ENCODE results near the gene RAB40A. TPM values are rescaled to one million over a fixed set of nuclear protein-coding genes. Genes with fewer than 3 reads are reported as not detected.

Gene RAB40A
- total RNA-seq, 2 donors from 2014 or later: 2.6 to 4.3 TPM

- Histone ChIP-seq H3K27me3 (replicated peaks; ENCODE audit: insufficient read depth) (no peaks in the 10 kb centered on the region), H3K36me3 (no peaks in the 10 kb centered on the region), H3K4me1 (ENCODE audit: control insufficient read depth in 1 of 2, low read depth in 2 of 2) (no peaks in the 10 kb centered on the region), H3K27ac (no peak overlapping the region), H3K9me3 (no peaks in the 10 kb centered on the region), H3K4me3 (no peak overlapping the region)
- no peak for TF ChIP-seq CTCF (IDR thresholded peaks at IDR 0.05)
- DNase-seq (ENCODE audit: low spot score): no peak
- ATAC-seq (ENCODE audit: insufficient number of reproducible peaks, low FRiP score, low read depth): no peak
These were observed 37.8 kb upstream of the RAB40A start for GRCh38 chrX:103556963-103557612.

GRCh38 chrX:103554687-103555424 is 35.6 kb upstream of the RAB40A start:
- TF ChIP-seq CTCF (IDR thresholded peaks at IDR 0.05): no peak
- no peaks in the 10 kb centered on the region for H3K9me3 ChIP-seq
- no peak for ATAC-seq (ENCODE audit: insufficient number of reproducible peaks, low FRiP score, low read depth)
- no peaks in the 10 kb centered on the region for H3K36me3 ChIP-seq
- H3K4me1 ChIP-seq (ENCODE audit: control insufficient read depth in 1 of 2, low read depth in 2 of 2): no peaks in the 10 kb centered on the region
- DNase-seq (ENCODE audit: low spot score): no peak
- no peak overlapping the region for H3K27ac ChIP-seq
- peak overlapping the region; percentile 69 for H3K4me3 ChIP-seq
- no peaks in the 10 kb centered on the region for H3K27me3 ChIP-seq (replicated peaks; ENCODE audit: insufficient read depth)

- Histone ChIP-seq H3K4me3 (no peak overlapping the region), H3K36me3 (no peaks in the 10 kb centered on the region), H3K4me1 (ENCODE audit: control insufficient read depth in 1 of 2, low read depth in 2 of 2) (no peaks in the 10 kb centered on the region), H3K9me3 (no peaks in the 10 kb centered on the region), H3K27me3 (replicated peaks; ENCODE audit: insufficient read depth) (no peaks in the 10 kb centered on the region), H3K27ac (no peak overlapping the region)
- DNase-seq (ENCODE audit: low spot score) (no peak), ATAC-seq (ENCODE audit: insufficient number of reproducible peaks, low FRiP score, low read depth) (no peak)
- TF ChIP-seq CTCF (IDR thresholded peaks at IDR 0.05): no peak
These were observed 32.9 kb upstream of the RAB40A start for GRCh38 chrX:103552236-103552635.

GRCh38 chrX:103550415-103551051 is 31.2 kb upstream of the RAB40A start:
- DNase-seq (ENCODE audit: low spot score): no peak
- TF ChIP-seq CTCF (IDR thresholded peaks at IDR 0.05): no peak
- ATAC-seq (ENCODE audit: insufficient number of reproducible peaks, low FRiP score, low read depth): no peak
- no peaks in the 10 kb centered on the region for H3K36me3 ChIP-seq
- no peaks in the 10 kb centered on the region for H3K9me3 ChIP-seq
- no peak overlapping the region for H3K4me3 ChIP-seq
- H3K27ac ChIP-seq: peak overlapping the region in 1 of 2 donors; percentile 38
- H3K4me1 ChIP-seq (ENCODE audit: control insufficient read depth in 1 of 2, low read depth in 2 of 2): no peaks in the 10 kb centered on the region
- H3K27me3 ChIP-seq (replicated peaks; ENCODE audit: insufficient read depth): no peaks in the 10 kb centered on the region

- ATAC-seq (ENCODE audit: insufficient number of reproducible peaks, low FRiP score, low read depth) (no peak), DNase-seq (ENCODE audit: low spot score) (no peak)
- TF ChIP-seq CTCF (IDR thresholded peaks at IDR 0.05): no peak
- Histone ChIP-seq H3K27me3 (replicated peaks; ENCODE audit: insufficient read depth) (no peaks in the 10 kb centered on the region), H3K36me3 (no peaks in the 10 kb centered on the region), H3K4me1 (ENCODE audit: control insufficient read depth in 1 of 2, low read depth in 2 of 2) (no peaks in the 10 kb centered on the region), H3K9me3 (no peaks in the 10 kb centered on the region), H3K4me3 (no peak overlapping the region), H3K27ac (peak overlapping the region in 1 of 2 donors; percentile 38)
These were observed 30.6 kb upstream of the RAB40A start for GRCh38 chrX:103549916-103550315.
